22Rv1 (cell line): ENCODE data around the gene KIAA1217.

Experiments used
- CTCF ChIP-seq: fragments of 450-650 bp; IDR thresholded peaks from 2 replicates; pipeline ENCODE4 v1.5.1; 2017; ENCODE audit warnings: mild to moderate bottlenecking
- ZFX ChIP-seq: fragments of 450-650 bp; IDR thresholded peaks from 2 replicates; pipeline ENCODE4 v1.6.1; 2017; ENCODE audit warnings: antibody characterized with exemption, borderline replicate concordance

DNA sequence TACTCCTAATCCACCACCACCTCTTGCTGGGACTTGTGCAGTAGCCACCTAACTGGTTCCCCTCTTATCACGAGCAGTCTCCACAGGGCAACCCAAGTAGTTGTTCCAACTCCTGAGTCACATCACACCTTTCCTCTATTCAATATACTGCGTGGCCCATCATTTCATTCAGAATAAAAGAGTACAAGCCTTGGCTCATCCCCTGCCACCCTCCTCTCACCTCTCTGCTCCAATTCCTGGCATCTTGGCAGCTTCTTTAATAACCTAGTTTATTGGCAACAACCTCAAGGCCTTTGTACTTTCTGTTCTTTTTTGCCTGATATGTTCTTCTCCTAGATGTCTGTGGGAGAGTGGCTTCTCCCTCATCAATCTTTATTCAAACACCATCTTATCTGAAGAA is 199.4 kb downstream of the KIAA1217 start:
- no peak for TF ChIP-seq CTCF
- no peak for TF ChIP-seq ZFX
